Ascending aorta (tissue), 2 donors: Measurements from ENCODE around the gene KRTAP4-8. TPM values are rescaled to one million over a fixed set of nuclear protein-coding genes. Genes with fewer than 3 reads are reported as not detected.
"Not testable (repeated sequence)": the region's sequence is repeated elsewhere in the genome, so short reads cannot be mapped to it uniquely, and the experiment has no call there.

Experiments
- DNase-seq, 2 donors: peaks; one replicate each; pipeline ENCODE4 v3.0.0-alpha.2; 2019; ENCODE audit warnings: low spot score in 2 of 2
- H3K27ac ChIP-seq, 2 donors: fragments of 200-600 bp; sonication (generic); one replicate each; pipeline ENCODE4 v1.5.1; 2016 to 2017; ENCODE audit warnings: mild to moderate bottlenecking in 1 of 2
- H3K27me3 ChIP-seq: fragments of 200-600 bp; sonication (generic); one replicate; pipeline ENCODE4 v1.5.1; 2017
- H3K36me3 ChIP-seq, 2 donors: fragments of 200-600 bp; sonication (generic); one replicate each; pipeline ENCODE4 v1.5.1; 2016
- H3K4me1 ChIP-seq, 2 donors: fragments of 200-600 bp; sonication (generic); one replicate each; pipeline ENCODE4 v1.5.1; 2016 to 2017; ENCODE audit warnings: mild to moderate bottlenecking in 1 of 2
- H3K4me3 ChIP-seq, 2 donors: fragments of 200-600 bp; sonication (generic); one replicate each; pipeline ENCODE4 v1.5.1; 2016 to 2017; ENCODE audit warnings: mild to moderate bottlenecking in 1 of 2
- H3K9me3 ChIP-seq, 2 donors: fragments of 200-600 bp; sonication (generic); one replicate each; pipeline ENCODE4 v1.5.1; 2016
- intact Hi-C: fragments of 100-400 bp; cut with DNase I; formaldehyde crosslinking; loops from one replicate; pipeline ENCODE4 v1.15.1; 2023
- total RNA-seq: library from RNA; depleted of rRNA; stranded (reverse); fragments of >200 nt; gene quantifications from one replicate; pipeline ENCODE4 v1.1.0, GENCODE V29; 2016
- TF ChIP-seq, protein P1 (sequence below), 3 experiments: fragments of 200-600 bp in 2 of 3; fragments of 450-650 bp in 1 of 3; sonication (generic) in 2 of 3; IDR thresholded peaks; one replicate each; pipeline ENCODE4 v1.5.1; 2016 to 2019; ENCODE audit warnings: antibody characterized with exemption in 3 of 3, mild to moderate bottlenecking in 1 of 3, moderate library complexity in 1 of 3

Gene KRTAP4-8
- total RNA-seq, 1 donor from 2014 or later: not detected

DNA sequence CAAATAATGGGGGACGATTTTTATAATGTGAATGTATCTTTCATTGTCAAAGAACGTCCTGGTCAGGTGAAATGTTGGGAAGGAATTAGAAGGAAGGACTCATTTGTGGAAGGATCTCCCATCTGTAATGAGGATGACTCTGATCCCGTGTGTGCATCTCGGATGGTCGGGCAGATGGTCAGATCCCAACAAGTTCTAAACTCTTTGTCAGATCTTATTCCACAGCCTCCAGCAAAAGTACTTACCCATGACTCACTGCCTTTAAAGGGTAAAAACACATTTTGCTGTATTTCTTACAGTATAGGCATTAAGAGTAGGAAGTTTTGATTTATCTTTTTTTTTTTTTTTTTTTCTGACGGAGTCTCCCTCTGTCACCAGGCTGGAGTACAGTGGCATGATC is 539 bp upstream of the KRTAP4-8 start:
- TF ChIP-seq, protein P1, sequence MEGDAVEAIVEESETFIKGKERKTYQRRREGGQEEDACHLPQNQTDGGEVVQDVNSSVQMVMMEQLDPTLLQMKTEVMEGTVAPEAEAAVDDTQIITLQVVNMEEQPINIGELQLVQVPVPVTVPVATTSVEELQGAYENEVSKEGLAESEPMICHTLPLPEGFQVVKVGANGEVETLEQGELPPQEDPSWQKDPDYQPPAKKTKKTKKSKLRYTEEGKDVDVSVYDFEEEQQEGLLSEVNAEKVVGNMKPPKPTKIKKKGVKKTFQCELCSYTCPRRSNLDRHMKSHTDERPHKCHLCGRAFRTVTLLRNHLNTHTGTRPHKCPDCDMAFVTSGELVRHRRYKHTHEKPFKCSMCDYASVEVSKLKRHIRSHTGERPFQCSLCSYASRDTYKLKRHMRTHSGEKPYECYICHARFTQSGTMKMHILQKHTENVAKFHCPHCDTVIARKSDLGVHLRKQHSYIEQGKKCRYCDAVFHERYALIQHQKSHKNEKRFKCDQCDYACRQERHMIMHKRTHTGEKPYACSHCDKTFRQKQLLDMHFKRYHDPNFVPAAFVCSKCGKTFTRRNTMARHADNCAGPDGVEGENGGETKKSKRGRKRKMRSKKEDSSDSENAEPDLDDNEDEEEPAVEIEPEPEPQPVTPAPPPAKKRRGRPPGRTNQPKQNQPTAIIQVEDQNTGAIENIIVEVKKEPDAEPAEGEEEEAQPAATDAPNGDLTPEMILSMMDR (IDR thresholded peaks at IDR 0.05): no peak
- no peaks in the 10 kb centered on the region for H3K9me3 ChIP-seq
- intact Hi-C loops: no loop called here

GRCh38 chr17:41096055-41096454 is 1.9 kb downstream of the KRTAP4-8 start:
- no peaks in the 10 kb centered on the region for H3K9me3 ChIP-seq
- no peaks in the 10 kb centered on the region for H3K36me3 ChIP-seq
- no peak overlapping the region for H3K27ac ChIP-seq
- no peaks in the 10 kb centered on the region for H3K27me3 ChIP-seq
- DNase-seq: no peak
- intact Hi-C loops: no loop called here
- TF ChIP-seq, protein P1 (IDR thresholded peaks at IDR 0.05): no peak
- no peaks in the 10 kb centered on the region for H3K4me1 ChIP-seq
- H3K4me3 ChIP-seq: no peak overlapping the region

More for the DNA sequence above, 539 bp upstream of the KRTAP4-8 start:
- Histone ChIP-seq H3K36me3 (no peaks in the 10 kb centered on the region), H3K4me1 (no peaks in the 10 kb centered on the region), H3K4me3 (no peak overlapping the region), H3K27ac (no peak overlapping the region), H3K27me3 (no peaks in the 10 kb centered on the region)
- no peak for DNase-seq

GRCh38 chr17:41088760-41089352 is 9.1 kb downstream of the KRTAP4-8 start:
- DNase-seq, intact Hi-C loops, H3K4me1 ChIP-seq, H3K27ac ChIP-seq, H3K36me3 ChIP-seq, H3K9me3 ChIP-seq, H3K27me3 ChIP-seq, H3K4me3 ChIP-seq: not testable (repeated sequence)

DNA sequence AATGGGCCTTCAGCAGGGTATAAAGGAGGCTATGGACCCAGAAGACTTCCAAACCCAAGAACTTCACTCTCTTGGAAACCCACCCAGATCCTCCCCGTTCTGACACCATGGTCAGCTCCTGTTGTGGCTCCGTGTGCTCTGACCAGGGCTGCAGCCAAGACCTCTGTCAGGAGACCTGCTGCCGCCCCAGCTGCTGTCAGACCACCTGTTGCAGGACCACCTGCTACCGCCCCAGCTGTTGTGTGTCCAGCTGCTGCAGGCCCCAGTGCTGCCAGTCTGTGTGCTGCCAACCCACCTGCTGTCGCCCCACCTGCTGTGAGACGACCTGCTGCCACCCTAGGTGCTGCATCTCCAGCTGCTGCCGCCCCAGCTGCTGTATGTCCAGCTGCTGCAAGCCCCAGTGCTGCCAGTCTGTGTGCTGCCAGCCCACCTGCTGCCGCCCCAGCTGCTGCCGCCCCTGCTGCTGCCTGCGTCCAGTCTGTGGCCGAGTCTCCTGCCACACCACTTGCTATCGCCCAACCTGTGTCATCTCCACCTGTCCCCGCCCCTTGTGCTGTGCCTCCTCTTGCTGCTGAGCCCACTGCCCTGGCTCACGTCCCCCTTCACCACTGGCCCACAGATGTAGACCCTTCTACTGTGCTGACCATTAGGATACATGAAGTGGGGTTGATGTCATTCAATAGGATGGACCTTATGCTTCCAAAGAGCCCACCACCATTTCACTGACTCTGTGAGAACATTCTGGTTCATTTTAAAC is 13.7 kb downstream of the KRTAP4-8 start, which contains the start of gene KRTAP4-7:
TSS of gene KRTAP4-7 (plus strand) at position 51 of the 757 bp plus-strand sequence. CDS start at position 108, 57 bp downstream.
- H3K36me3 ChIP-seq, DNase-seq, intact Hi-C loops, H3K9me3 ChIP-seq, H3K27ac ChIP-seq, H3K27me3 ChIP-seq, H3K4me3 ChIP-seq, H3K4me1 ChIP-seq: not testable (repeated sequence)

- H3K36me3 ChIP-seq, H3K9me3 ChIP-seq, H3K27me3 ChIP-seq, H3K27ac ChIP-seq, H3K4me1 ChIP-seq, DNase-seq, H3K4me3 ChIP-seq, intact Hi-C loops: not testable (repeated sequence)
Measured at GRCh38 chr17:41083427-41083826, 14.5 kb downstream of the KRTAP4-8 start.

- Histone ChIP-seq H3K27ac (no peak overlapping the region), H3K9me3 (no peaks in the 10 kb centered on the region), H3K4me1 (no peaks in the 10 kb centered on the region), H3K36me3 (no peaks in the 10 kb centered on the region), H3K27me3 (no peaks in the 10 kb centered on the region), H3K4me3 (no peak overlapping the region)
- intact Hi-C loops: no loop called here
- TF ChIP-seq, protein P1 (IDR thresholded peaks at IDR 0.05): no peak
- DNase-seq: no peak
Measured at GRCh38 chr17:41082626-41083025, 15.3 kb downstream of the KRTAP4-8 start.

GRCh38 chr17:41076788-41077187 is 21.2 kb downstream of the KRTAP4-8 start:
- Histone ChIP-seq H3K9me3 (no peaks in the 10 kb centered on the region), H3K27ac (no peak overlapping the region), H3K27me3 (no peaks in the 10 kb centered on the region), H3K36me3 (no peaks in the 10 kb centered on the region), H3K4me3 (no peak overlapping the region), H3K4me1 (no peaks in the 10 kb centered on the region)
- TF ChIP-seq, protein P1 (IDR thresholded peaks at IDR 0.05): no peak
- no peak for DNase-seq
- intact Hi-C loops: no loop called here
